ENCODE results near the gene PF4V1.

- TF ChIP-seq HDAC2 (IDR thresholded peaks at IDR 0.05) (no peak), CTCF (IDR thresholded peaks at IDR 0.05) (no peak), BHLHE40 (IDR thresholded peaks at IDR 0.05; ENCODE audit: low read depth, low read length) (no peak), MAFK (IDR thresholded peaks at IDR 0.05; ENCODE audit: partially characterized antibody) (no peak), KDM1A (IDR thresholded peaks at IDR 0.05; ENCODE audit: low read depth) (no peak), MAX (IDR thresholded peaks at IDR 0.05) (no peak), ZFP36 (IDR thresholded peaks at IDR 0.05; ENCODE audit: borderline replicate concordance, partially characterized antibody) (no peak), RAD21 (conservative IDR thresholded peaks at IDR 0.05 in 1 of 2, IDR thresholded peaks at IDR 0.05 in 1 of 2) (no peak), USF2 (IDR thresholded peaks at IDR 0.05) (no peak), RCOR1 (IDR thresholded peaks at IDR 0.05; ENCODE audit: low read depth, low read length) (no peak), REST (IDR thresholded peaks at IDR 0.05) (no peak), POLR2AphosphoS2 (conservative IDR thresholded peaks at IDR 0.05; ENCODE audit: low read length) (no peak), BCL3 (IDR thresholded peaks at IDR 0.05) (no peak)
Measured at GRCh38 chr4:73860181-73860580, 7.1 kb downstream of the PF4V1 start.

Data from A549 (cell line).